Right lobe of liver (tissue), 6 donors: Measurements from ENCODE around the gene TTC39C. TPM values are rescaled to one million over a fixed set of nuclear protein-coding genes. Genes with fewer than 3 reads are reported as not detected.
A peak's percentile ranks its signal among the peaks of the same experiment; 100 is the strongest.

Source experiments
- ATAC-seq, 4 donors: fragments of 200-7000 bp; cut with Tn5 transposase; one replicate each; pipeline ENCODE4 v1.9.1; 2020; ENCODE audit warnings: mild to moderate bottlenecking in 4 of 4, moderate library complexity in 4 of 4
- DNase-seq, 3 donors: peaks; one replicate each; pipeline ENCODE4 v3.0.0-alpha.2; 2020
- H3K27ac ChIP-seq, 3 donors: fragments of 200-600 bp; one replicate each; pipeline ENCODE4 v1.8.0; 2022
- H3K27me3 ChIP-seq, 2 donors: fragments of 200-600 bp; one replicate each; pipeline ENCODE4 v1.8.0; 2022
- H3K36me3 ChIP-seq, 4 donors: fragments of 200-600 bp; sonication (generic) in 1 of 4; one replicate each; pipeline versions ENCODE4 v1.5.1 to v1.8.0; 2017 to 2022; ENCODE audit warnings: control low read depth in 1 of 4
- H3K4me1 ChIP-seq, 4 donors: fragments of 200-600 bp; sonication (generic) in 1 of 4; one replicate each; pipeline versions ENCODE4 v1.5.1 to v1.8.0; 2017 to 2022; ENCODE audit warnings: control low read depth in 1 of 4
- H3K4me3 ChIP-seq, 3 donors: fragments of 200-600 bp; one replicate each; pipeline ENCODE4 v1.8.0; 2022
- H3K9me3 ChIP-seq, 4 donors: fragments of 200-600 bp; sonication (generic) in 1 of 4; one replicate each; pipeline versions ENCODE4 v1.5.1 to v1.8.0; 2017 to 2022; ENCODE audit warnings: control low read depth in 1 of 4
- CTCF ChIP-seq, 4 donors: fragments of 200-600 bp in 3 of 4; fragments of 450-650 bp in 1 of 4; IDR thresholded peaks; one replicate each; pipeline versions ENCODE4 v1.5.1 to v1.8.0; 2016 to 2022; ENCODE audit warnings: antibody characterized with exemption in 4 of 4, mild to moderate bottlenecking in 2 of 4
- POLR2A ChIP-seq: fragments of 450-650 bp; IDR thresholded peaks from one replicate; pipeline ENCODE4 v1.6.1; 2017; ENCODE audit warnings: antibody characterized with exemption, mild to moderate bottlenecking
- WGBS: methylation state at CpG from one replicate; pipeline ENCODE4 v1.1.6; 2018; ENCODE audit warnings: low coverage, low lambda C conversion rate; ENCODE audit not compliant: insufficient coverage; ENCODE audit errors: missing lambda C conversion rate; 5-methylcytosine and 5-hydroxymethylcytosine counted together
- intact Hi-C, 2 donors: fragments of 100-400 bp; cut with DNase I; formaldehyde crosslinking; loops; one replicate each; pipeline versions ENCODE4 v1.11.2 to v1.14.1; 2022
- total RNA-seq, 6 experiments: library from RNA; depleted of rRNA in 2 of 6; stranded (reverse); fragments of >200 nt in 2 of 6; fragmentation: NEBNext Ultra II Directional in 3 of 6; extraction: Animal tissue kit (Norgen Biotek cat#: 25700) in 3 of 6; gene quantifications; one replicate each; pipeline versions ENCODE4 v1.1.0 to v1.2.4, GENCODE V29; 2016 to 2023
- donor health status: DM: no; HTN: yes; CAD: no.
- donor health status: DM: no; HTN: no; CAD: no.
- donor health status: DM: no; HTN: no; CAD: no.
- donor health status: DM: no; HTN: yes; CAD: no.
- donor health status: DM: no; HTN: yes; CAD: no.

TTC39C gene
- total RNA-seq, 6 experiments from 2014 or later, result 61.9 to 167 (median 84.4) TPM

DNA sequence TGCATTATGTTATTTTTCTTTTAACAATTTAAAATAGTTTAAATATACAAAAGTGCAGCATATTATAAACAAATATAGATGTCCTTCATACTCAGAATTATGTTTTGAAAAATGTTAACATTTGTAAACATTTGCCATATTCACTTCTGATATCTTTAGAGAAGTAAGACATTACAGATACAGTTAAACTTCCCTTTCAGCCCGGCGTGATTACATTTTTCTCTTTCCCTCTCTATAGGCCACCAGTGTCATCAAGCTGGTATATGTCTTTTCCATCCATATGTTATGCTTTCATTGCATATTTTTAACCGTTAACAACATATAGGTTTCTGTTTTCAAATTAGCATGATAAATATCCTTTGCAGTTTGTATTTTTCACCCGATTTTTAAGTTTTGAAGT, 27.1 kb downstream of the TTC39C start:
- DNase-seq (no peak), ATAC-seq (no peak)
- TF ChIP-seq POLR2A, result no peak
- TF ChIP-seq CTCF (IDR thresholded peaks at IDR 0.05), result no peak
- Histone ChIP-seq H3K27me3 (no peaks in the 10 kb centered on the region), H3K4me1 (no peaks in the 10 kb centered on the region), H3K4me3 (no peak overlapping the region), H3K9me3 (no peaks in the 10 kb centered on the region), H3K36me3 (no peaks in the 10 kb centered on the region), H3K27ac (no peak overlapping the region)
- intact Hi-C loops, result no loop called here
- 86% methylated on average over 4 of the region's 4 CpGs for WGBS

- ATAC-seq (peak in 2 of 4 donors; percentile 9 to 18), DNase-seq (no peak)
- Histone ChIP-seq H3K4me1 (peaks cover 0 to 1% (median 0%) of the 10 kb centered on the region in 4 donors), H3K36me3 (no peaks in the 10 kb centered on the region), H3K27ac (no peak overlapping the region), H3K27me3 (no peaks in the 10 kb centered on the region), H3K4me3 (no peak overlapping the region), H3K9me3 (no peaks in the 10 kb centered on the region)
- intact Hi-C loops, result no loop called here
- TF ChIP-seq POLR2A, result no peak
- TF ChIP-seq CTCF (IDR thresholded peaks at IDR 0.05), result no peak
- 73% methylated on average over 6 of the region's 6 CpGs for WGBS
Observed at GRCh38 chr18:24043403-24043802, 28.8 kb downstream of the TTC39C start.

GRCh38 chr18:24048261-24048660, 33.7 kb downstream of the TTC39C start:
- Histone ChIP-seq H3K4me1 (peaks cover 0 to 35% (median 9%) of the 10 kb centered on the region in 4 donors), H3K4me3 (no peak overlapping the region), H3K27ac (peak overlapping the region in 2 of 3 donors; percentile 94 to 95), H3K9me3 (no peaks in the 10 kb centered on the region), H3K27me3 (no peaks in the 10 kb centered on the region), H3K36me3 (no peaks in the 10 kb centered on the region)
- DNase-seq (no peak), ATAC-seq (no peak)
- intact Hi-C loops, result no loop called here
- 91% methylated on average over 1 of the region's 1 CpG for WGBS
- no peak for TF ChIP-seq CTCF (IDR thresholded peaks at IDR 0.05)
- TF ChIP-seq POLR2A, result no peak

DNA sequence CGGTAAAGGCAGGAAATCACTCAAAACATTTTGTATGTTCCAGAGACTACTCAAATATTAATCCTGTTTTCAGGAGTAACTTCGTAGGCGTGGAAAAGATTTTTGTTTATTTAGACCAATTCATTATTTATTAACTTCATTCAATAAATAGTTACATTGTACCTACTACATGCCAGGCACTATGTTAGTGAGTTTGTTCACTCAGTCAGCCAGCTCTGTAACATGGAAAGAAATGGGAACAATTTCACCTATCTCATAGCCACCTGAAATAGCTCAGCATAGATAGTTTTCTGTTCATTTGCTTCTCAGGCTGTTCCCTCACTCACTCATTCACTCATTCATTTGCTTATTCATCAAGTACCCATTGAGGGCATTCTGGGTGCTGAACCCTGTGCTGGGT, 34.6 kb downstream of the TTC39C start:
- 31% methylated on average over 3 of the region's 3 CpGs for WGBS

More for the DNA sequence above, 34.6 kb downstream of the TTC39C start:
- ATAC-seq (peak; percentile 40 to 73 (median 67)), DNase-seq (no peak)
- Histone ChIP-seq H3K36me3 (no peaks in the 10 kb centered on the region), H3K27me3 (no peaks in the 10 kb centered on the region), H3K4me3 (no peak overlapping the region), H3K9me3 (no peaks in the 10 kb centered on the region), H3K27ac (peak overlapping the region; percentile 63 to 95 (median 94)), H3K4me1 (peaks cover 0 to 35% (median 9%) of the 10 kb centered on the region in 4 donors)
- intact Hi-C loops, result no loop called here
- TF ChIP-seq POLR2A (peak; percentile 67), CTCF (IDR thresholded peaks at IDR 0.05) (no peak)
